ENCODE results near the gene LRRC15. TPM values are rescaled to one million over a fixed set of nuclear protein-coding genes. Genes with fewer than 3 reads are reported as not detected.

Gene LRRC15
- total and polyA plus RNA-seq, 8 donors: 0.02 to 0.25 (median 0.08) TPM; not detected in 1

GRCh38 chr3:194325424-194326153 is 44.0 kb downstream of the LRRC15 start:
- peaks cover 3 to 7% (median 3%) of the 10 kb centered on the region in 3 donors for H3K4me1 ChIP-seq
- H3K9me3 ChIP-seq: no peaks in the 10 kb centered on the region
- no peak overlapping the region for H3K27ac ChIP-seq
- H3K4me3 ChIP-seq: no peak overlapping the region
- no peaks in the 10 kb centered on the region for H3K36me3 ChIP-seq
- ATAC-seq (no peak), DNase-seq (no peak), FAIRE-seq (no peak)
- TF ChIP-seq, protein P1, sequence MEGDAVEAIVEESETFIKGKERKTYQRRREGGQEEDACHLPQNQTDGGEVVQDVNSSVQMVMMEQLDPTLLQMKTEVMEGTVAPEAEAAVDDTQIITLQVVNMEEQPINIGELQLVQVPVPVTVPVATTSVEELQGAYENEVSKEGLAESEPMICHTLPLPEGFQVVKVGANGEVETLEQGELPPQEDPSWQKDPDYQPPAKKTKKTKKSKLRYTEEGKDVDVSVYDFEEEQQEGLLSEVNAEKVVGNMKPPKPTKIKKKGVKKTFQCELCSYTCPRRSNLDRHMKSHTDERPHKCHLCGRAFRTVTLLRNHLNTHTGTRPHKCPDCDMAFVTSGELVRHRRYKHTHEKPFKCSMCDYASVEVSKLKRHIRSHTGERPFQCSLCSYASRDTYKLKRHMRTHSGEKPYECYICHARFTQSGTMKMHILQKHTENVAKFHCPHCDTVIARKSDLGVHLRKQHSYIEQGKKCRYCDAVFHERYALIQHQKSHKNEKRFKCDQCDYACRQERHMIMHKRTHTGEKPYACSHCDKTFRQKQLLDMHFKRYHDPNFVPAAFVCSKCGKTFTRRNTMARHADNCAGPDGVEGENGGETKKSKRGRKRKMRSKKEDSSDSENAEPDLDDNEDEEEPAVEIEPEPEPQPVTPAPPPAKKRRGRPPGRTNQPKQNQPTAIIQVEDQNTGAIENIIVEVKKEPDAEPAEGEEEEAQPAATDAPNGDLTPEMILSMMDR (IDR thresholded peaks at IDR 0.05): no peak
- WGBS, 2 donors: 83 to 86% methylated on average over 15 of the region's 15 CpGs
- intact Hi-C loops (cut with DNase I): no loop called here
- H3K27me3 ChIP-seq: no peaks in the 10 kb centered on the region

GRCh38 chr3:194324823-194325327 is 44.7 kb downstream of the LRRC15 start:
- DNase-seq (no peak), ATAC-seq (no peak), FAIRE-seq (no peak)
- no peak overlapping the region for H3K4me3 ChIP-seq
- H3K4me1 ChIP-seq: peaks cover 9 to 13% (median 9%) of the 10 kb centered on the region in 3 donors
- H3K27me3 ChIP-seq: no peaks in the 10 kb centered on the region
- H3K9me3 ChIP-seq: no peaks in the 10 kb centered on the region
- 86 to 97% methylated on average over 3 of the region's 3 CpGs for WGBS, 2 donors
- H3K36me3 ChIP-seq: no peaks in the 10 kb centered on the region
- TF ChIP-seq, protein P1 (IDR thresholded peaks at IDR 0.05): no peak
- intact Hi-C loops (cut with DNase I): no loop called here
- no peak overlapping the region for H3K27ac ChIP-seq

DNA sequence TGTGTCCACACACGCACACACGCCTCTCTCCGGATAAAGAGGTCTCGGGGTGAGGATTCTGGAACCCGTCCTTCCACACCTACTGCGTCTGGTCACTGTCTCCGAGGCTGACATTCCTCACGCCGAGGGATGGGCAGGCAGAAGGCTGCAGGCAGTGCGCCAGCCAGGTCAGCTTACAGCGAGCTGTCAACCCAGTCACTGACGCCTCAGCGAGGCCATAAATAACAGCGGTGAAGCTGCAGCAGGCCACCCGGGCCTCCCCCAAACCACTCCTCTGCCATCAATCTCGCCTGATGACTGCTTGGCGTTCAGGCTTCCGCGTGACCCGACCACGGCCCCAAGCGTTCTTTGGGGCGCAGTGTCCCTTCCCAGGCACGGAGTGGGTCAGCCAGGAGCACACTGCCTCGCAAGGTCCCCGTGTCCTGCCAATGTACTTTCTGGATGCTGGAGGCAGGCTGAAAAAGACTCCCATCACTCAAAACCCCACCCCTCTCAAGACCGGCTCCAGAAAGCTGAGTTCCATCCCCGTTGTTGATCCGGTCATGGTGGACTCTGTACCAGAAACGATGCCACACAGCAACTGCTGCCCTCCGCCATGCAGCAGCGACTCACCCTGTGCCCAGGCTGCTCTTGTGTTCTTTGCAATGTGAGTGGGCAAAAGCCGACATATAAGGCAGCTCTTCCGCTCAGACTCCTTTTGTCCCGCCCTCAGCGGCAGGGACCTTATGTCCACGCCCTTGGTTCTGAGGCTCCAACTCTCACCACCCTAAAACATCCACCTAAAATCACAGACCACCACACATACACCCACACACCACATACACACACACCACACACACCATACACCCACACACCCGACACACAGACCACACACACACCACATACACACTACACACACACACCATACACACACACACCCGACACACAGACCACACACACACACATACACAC is 45.5 kb downstream of the LRRC15 start:
- Histone ChIP-seq H3K27me3 (no peaks in the 10 kb centered on the region), H3K27ac (peak overlapping the region in 1 of 4 donors; percentile 19), H3K9me3 (no peaks in the 10 kb centered on the region), H3K36me3 (no peaks in the 10 kb centered on the region), H3K4me3 (no peak overlapping the region), H3K4me1 (peaks cover 9 to 13% (median 9%) of the 10 kb centered on the region in 3 donors)
- intact Hi-C loops (cut with DNase I): no loop called here
- TF ChIP-seq, protein P1 (IDR thresholded peaks at IDR 0.05): no peak
- 46 to 53% methylated on average over 39 of the region's 39 CpGs for WGBS, 2 donors
- peak in 1 of 6 donors; percentile 48 for DNase-seq
- ATAC-seq: peak; percentile 20 to 45 (median 33)
- FAIRE-seq: no peak

DNA sequence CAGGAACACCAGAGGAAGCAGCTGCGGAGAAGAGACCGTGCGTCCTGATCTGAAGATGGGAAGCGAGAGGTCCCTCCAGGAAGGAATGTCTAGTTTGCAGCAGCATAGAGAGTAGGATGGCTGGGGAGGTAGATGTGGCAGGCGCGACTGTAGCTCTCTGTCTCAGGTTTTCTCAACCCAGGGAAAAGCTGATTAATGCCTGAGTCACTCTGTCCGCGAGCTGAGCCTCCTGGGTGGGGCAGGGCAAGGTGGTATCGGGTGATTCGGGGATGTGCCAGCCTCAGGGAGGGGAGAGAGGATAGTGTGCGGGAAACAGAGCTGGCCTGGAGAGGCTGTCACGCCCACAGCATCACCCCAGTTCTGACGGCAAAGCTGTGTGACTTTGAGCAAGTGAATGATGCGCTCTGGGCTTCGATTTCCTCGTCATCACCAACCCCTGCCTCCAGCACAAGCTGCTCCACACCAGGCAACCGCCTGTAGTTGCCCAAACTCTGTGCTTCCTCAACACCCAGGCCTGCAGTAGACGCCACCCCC is 46.8 kb downstream of the LRRC15 start:
- WGBS, 2 donors: 80 to 86% methylated on average over 18 of the region's 18 CpGs
- peak in 3 of 4 donors; percentile 6 to 55 (median 12) for ATAC-seq
- no peak overlapping the region for H3K27ac ChIP-seq

More for the DNA sequence above, 46.8 kb downstream of the LRRC15 start:
- intact Hi-C loops (cut with DNase I): no loop called here
- no peak overlapping the region for H3K4me3 ChIP-seq
- H3K4me1 ChIP-seq: peaks cover 9 to 13% (median 9%) of the 10 kb centered on the region in 3 donors
- H3K27me3 ChIP-seq: no peaks in the 10 kb centered on the region
- H3K9me3 ChIP-seq: no peaks in the 10 kb centered on the region
- DNase-seq: peak in 1 of 6 donors; percentile 32
- FAIRE-seq: no peak
- H3K36me3 ChIP-seq: no peaks in the 10 kb centered on the region
- TF ChIP-seq, protein P1 (IDR thresholded peaks at IDR 0.05): no peak

Measured in pancreas (tissue), 10 donors.